AG08396 (cell line): ENCODE measurements around the gene SLAIN2.
"Not testable (repeated sequence)": the region's sequence is repeated elsewhere in the genome, so short reads cannot be mapped to it uniquely, and the experiment has no call there.

Source experiments
- DNase-seq: peaks from one replicate; pipeline ENCODE4 v3.0.0; 2012; ENCODE audit warnings: low spot score, mixed read lengths

Gene SLAIN2

GRCh38 chr4:48340965-48341775 is at the start of gene SLAIN2:
SLAIN2 (plus strand) TSS chr4:48341529; CDS start chr4:48341740, 211 bp downstream.
- DNase-seq, result peak; percentile 98

GRCh38 chr4:48292218-48292790 is 49.0 kb upstream of the SLAIN2 start:
- DNase-seq, result not testable (repeated sequence)

- no peak for DNase-seq
These were observed 46.2 kb upstream of the SLAIN2 start for GRCh38 chr4:48295116-48295515.

GRCh38 chr4:48296365-48296764 is 45.0 kb upstream of the SLAIN2 start:
- DNase-seq, result no peak

GRCh38 chr4:48297256-48297846 is 44.0 kb upstream of the SLAIN2 start:
- no peak for DNase-seq

GRCh38 chr4:48299560-48299959 is 41.8 kb upstream of the SLAIN2 start:
- no peak for DNase-seq

GRCh38 chr4:48300004-48300403 is 41.3 kb upstream of the SLAIN2 start:
- peak; percentile 16 for DNase-seq

- DNase-seq, result no peak
These were observed 35.8 kb upstream of the SLAIN2 start for GRCh38 chr4:48305508-48305907.

- DNase-seq, result no peak
These were observed 33.8 kb upstream of the SLAIN2 start for GRCh38 chr4:48307528-48307927.

GRCh38 chr4:48308901-48309300 is 32.4 kb upstream of the SLAIN2 start:
- no peak for DNase-seq

- DNase-seq, result no peak
These were observed 29.4 kb upstream of the SLAIN2 start for GRCh38 chr4:48311896-48312295.

GRCh38 chr4:48314746-48315145 is 26.6 kb upstream of the SLAIN2 start:
- DNase-seq, result not testable (repeated sequence)

GRCh38 chr4:48315728-48316630 is 25.4 kb upstream of the SLAIN2 start:
- peak; percentile 62 for DNase-seq

- no peak for DNase-seq
These were observed 20.0 kb upstream of the SLAIN2 start for GRCh38 chr4:48321312-48321711.

- no peak for DNase-seq
These were observed 19.3 kb upstream of the SLAIN2 start for GRCh38 chr4:48322063-48322462.

- no peak for DNase-seq
These were observed 17.0 kb upstream of the SLAIN2 start for GRCh38 chr4:48324281-48324680.

GRCh38 chr4:48329193-48329592 is 12.1 kb upstream of the SLAIN2 start:
- DNase-seq, result no peak

- DNase-seq, result peak; percentile 58
These were observed 11.4 kb upstream of the SLAIN2 start for GRCh38 chr4:48329976-48330375.

GRCh38 chr4:48331577-48332330 is 9.6 kb upstream of the SLAIN2 start:
- DNase-seq, result peak; percentile 18

- DNase-seq, result no peak
These were observed 8.7 kb upstream of the SLAIN2 start for GRCh38 chr4:48332661-48333060.

GRCh38 chr4:48333587-48333986 is 7.7 kb upstream of the SLAIN2 start:
- DNase-seq, result no peak
